SK-N-SH (cell line): ENCODE measurements around the gene SLC6A13. TPM values are rescaled to one million over a fixed set of nuclear protein-coding genes. Genes with fewer than 3 reads are reported as not detected.

Source experiments
- CTCF ChIA-PET: fragments of 300-600, 350-600 bp; formaldehyde crosslinking; extraction: SDS; loops from one replicate; lab custom pipeline; 2021; lab: Yijun Ruan, JAX
- POLR2A ChIA-PET: fragments of 350-600 bp; sonication (Branson Sonifier 250); formaldehyde crosslinking; extraction: SDS; loops from one replicate; lab custom pipeline; 2020; ENCODE audit warnings: antibody characterized with exemption, inconsistent platforms; lab: Yijun Ruan, JAX
- DNase-seq: peaks from one replicate; pipeline ENCODE4 v3.0.0; 2012
- H2AFZ ChIP-seq: fragments of 200-600 bp; sonication (generic); 2 replicates; pipeline ENCODE4 v1.8.1; 2016; ENCODE audit warnings: antibody characterized with exemption, mild to moderate bottlenecking, low read depth
- H3F3A ChIP-seq: fragments of 200-600 bp; sonication (generic); replicated peaks from 2 replicates; pipeline ENCODE3; 2016; ENCODE audit warnings: antibody characterized with exemption, mild to moderate bottlenecking; ENCODE audit not compliant: insufficient read depth
- H3K27ac ChIP-seq, 2 experiments: fragments of 200-500 bp in 1 of 2; fragments of 200-600 bp in 1 of 2; sonication (Bioruptor generic) in 1 of 2; sonication (generic), shearing (Covaris generic) in 1 of 2; 2 replicates each; pipeline versions ENCODE4 v1.5.1 to v1.6.1; 2014 to 2016; ENCODE audit warnings: low read depth in 2 of 2, inconsistent platforms in 1 of 2, low read length in 1 of 2, mild to moderate bottlenecking in 1 of 2, mixed read lengths in 1 of 2
- H3K27me3 ChIP-seq: fragments of 200-600 bp; sonication (generic), shearing (Covaris generic); 2 replicates; pipeline ENCODE4 v1.6.1; 2016; ENCODE audit warnings: mixed run types; ENCODE audit not compliant: insufficient read depth
- H3K36me3 ChIP-seq, 2 experiments: fragments of 200-500 bp in 1 of 2; fragments of 200-600 bp in 1 of 2; sonication (Bioruptor generic) in 1 of 2; sonication (generic) in 1 of 2; replicated peaks in 1 of 2; 2 replicates each; pipeline versions ENCODE3 to v1.5.1; 2014 to 2016; ENCODE audit warnings: low read length in 1 of 2, mild to moderate bottlenecking in 1 of 2; ENCODE audit not compliant: insufficient read depth in 2 of 2, control insufficient read depth in 1 of 2
- H3K4me1 ChIP-seq, 2 experiments: fragments of 200-500 bp in 1 of 2; fragments of 200-600 bp in 1 of 2; sonication (Bioruptor generic) in 1 of 2; sonication (generic), shearing (Covaris generic) in 1 of 2; 2 replicates each; pipeline versions ENCODE4 v1.5.1 to v1.6.1; 2014 to 2016; ENCODE audit warnings: low read depth in 1 of 2, low read length in 1 of 2, mixed run types in 1 of 2; ENCODE audit not compliant: insufficient read depth in 2 of 2, control insufficient read depth in 1 of 2
- H3K4me2 ChIP-seq: fragments of 200-600 bp; sonication (generic), shearing (Covaris generic); 2 replicates; pipeline ENCODE4 v1.6.1; 2017; ENCODE audit warnings: mixed run types
- H3K4me3 ChIP-seq, 2 experiments: fragments of 200-500 bp in 1 of 2; fragments of 200-600 bp in 1 of 2; sonication (Bioruptor generic) in 1 of 2; sonication (generic), shearing (Covaris generic) in 1 of 2; 2 replicates each; pipeline versions ENCODE4 v1.5.1 to v1.8.1; 2014 to 2016; ENCODE audit warnings: low read depth in 2 of 2, inconsistent platforms in 1 of 2, low read length in 1 of 2, mild to moderate bottlenecking in 1 of 2, mixed read lengths in 1 of 2, moderate library complexity in 1 of 2
- H3K79me2 ChIP-seq: fragments of 200-600 bp; sonication (generic); 2 replicates; pipeline ENCODE4 v1.8.1; 2017; ENCODE audit warnings: mild to moderate bottlenecking; ENCODE audit not compliant: insufficient read depth
- H3K9ac ChIP-seq: fragments of 200-600 bp; sonication (generic); 2 replicates; pipeline ENCODE4 v1.6.1; 2017; ENCODE audit warnings: mixed run types
- H3K9me2 ChIP-seq: fragments of 200-600 bp; sonication (generic); 2 replicates; pipeline ENCODE4 v1.6.1; 2017; ENCODE audit warnings: mixed run types
- H3K9me3 ChIP-seq: fragments of 200-600 bp; sonication (generic); 2 replicates; pipeline ENCODE4 v1.6.1; 2017; ENCODE audit warnings: mixed run types, mild to moderate bottlenecking, moderate library complexity
- H4K20me1 ChIP-seq: fragments of 200-600 bp; sonication (generic); 2 replicates; pipeline ENCODE4 v1.6.1; 2017; ENCODE audit warnings: mild to moderate bottlenecking, mixed run types; ENCODE audit not compliant: insufficient read depth
- CHD2 ChIP-seq: fragments of 150-350 bp; IDR thresholded peaks from 2 replicates; pipeline ENCODE4 v1.6.1; 2018; ENCODE audit warnings: low read length; ENCODE audit not compliant: partially characterized antibody
- CTCF ChIP-seq: fragments of 200-600 bp; sonication (generic); IDR thresholded peaks from 2 replicates; pipeline ENCODE4 v1.6.1; 2017; ENCODE audit warnings: antibody characterized with exemption, mild to moderate bottlenecking, moderate library complexity
- ELF1 ChIP-seq: IDR thresholded peaks from 2 replicates; pipeline ENCODE4 v1.4.0; 2012
- EP300 ChIP-seq, 2 experiments: IDR thresholded peaks; 2 replicates each; pipeline versions ENCODE4 v1.4.0 to v1.6.1; 2012; ENCODE audit warnings: borderline replicate concordance in 1 of 2, low read depth in 1 of 2, low read length in 1 of 2
- EZH2phosphoT487 ChIP-seq: fragments of 200-600 bp; sonication (generic); IDR thresholded peaks from 2 replicates; pipeline ENCODE4 v1.6.1; 2017; ENCODE audit warnings: low read depth, mixed run types, mild to moderate bottlenecking, antibody characterized with exemption, moderate library complexity, borderline replicate concordance
- FOSL2 ChIP-seq: IDR thresholded peaks from 2 replicates; pipeline ENCODE4 v1.4.0; 2012; ENCODE audit warnings: low read depth, mild to moderate bottlenecking, moderate library complexity, borderline replicate concordance
- FOXJ3 ChIP-seq: sonication (generic); formaldehyde crosslinking; IDR thresholded peaks from 2 replicates; pipeline ENCODE4 v1.5.1; 2020; ENCODE audit warnings: mild to moderate bottlenecking, missing genetic modification reagents
- FOXM1 ChIP-seq: IDR thresholded peaks from 2 replicates; pipeline ENCODE4 v1.4.0; 2012; ENCODE audit warnings: low read depth, mild to moderate bottlenecking
- IRF3 ChIP-seq: fragments of 150-350 bp; IDR thresholded peaks from 2 replicates; pipeline ENCODE4 v1.6.1; 2016; ENCODE audit warnings: mild to moderate bottlenecking, low read depth, low read length
- JUND ChIP-seq: IDR thresholded peaks from 2 replicates; pipeline ENCODE4 v1.4.0; 2012
- MEF2A ChIP-seq: IDR thresholded peaks from 2 replicates; pipeline ENCODE4 v1.4.0; 2012; ENCODE audit warnings: low read depth, borderline replicate concordance
- NRF1 ChIP-seq: IDR thresholded peaks from 2 replicates; pipeline ENCODE4 v1.6.1; 2012; ENCODE audit warnings: low read depth, mild to moderate bottlenecking, low read length
- RCOR1 ChIP-seq: fragments of 150-350 bp; IDR thresholded peaks from 2 replicates; pipeline ENCODE4 v1.6.1; 2017; ENCODE audit warnings: antibody characterized with exemption, low read length
- RFX5 ChIP-seq: IDR thresholded peaks from 2 replicates; pipeline ENCODE4 v1.6.1; 2012; ENCODE audit warnings: mild to moderate bottlenecking, improper control_type of control experiment, low read length
- TAF1 ChIP-seq: IDR thresholded peaks from 2 replicates; pipeline ENCODE4 v1.6.1; 2012; ENCODE audit warnings: low read depth, mild to moderate bottlenecking, low read length, moderate library complexity, borderline replicate concordance
- TEAD4 ChIP-seq: IDR thresholded peaks from 2 replicates; pipeline ENCODE4 v1.4.0; 2012; ENCODE audit warnings: mild to moderate bottlenecking, borderline replicate concordance; ENCODE audit not compliant: insufficient read depth
- USF2 ChIP-seq: fragments of 150-350 bp; IDR thresholded peaks from 2 replicates; pipeline ENCODE4 v1.6.1; 2017; ENCODE audit warnings: antibody characterized with exemption, low read length, low read depth, borderline replicate concordance
- YY1 ChIP-seq: IDR thresholded peaks from 2 replicates; pipeline ENCODE4 v1.4.0; 2012; ENCODE audit warnings: low read depth, mild to moderate bottlenecking
- ZBTB33 ChIP-seq: IDR thresholded peaks from 2 replicates; pipeline ENCODE4 v1.4.0; 2012; ENCODE audit warnings: low read depth, borderline replicate concordance
- WGBS: methylation state at CpG from one replicate; pipeline ENCODE4 v1.1.6; 2017; ENCODE audit warnings: low lambda C conversion rate; 5-methylcytosine and 5-hydroxymethylcytosine counted together
- polyA plus RNA-seq, 3 experiments: library from polyadenylated mRNA; depleted of rRNA; stranded (reverse); fragments of >200 nt; gene quantifications; 2 replicates each; pipeline ENCODE4 v1.2.3, GENCODE V29; 2012

SLC6A13 gene
- polyA plus RNA-seq, 1 of the 3 experiments (the other 2 are of a cell fraction), result 0.05 TPM

GRCh38 chr12:227286-227915, 35.2 kb downstream of the SLC6A13 start:
- WGBS, result 42% methylated on average over 7 of the region's 7 CpGs
- Histone ChIP-seq H3K9me2 (no peaks in the 10 kb centered on the region), H3K27ac (no peak overlapping the region), H3K79me2 (no peaks in the 10 kb centered on the region), H3K9me3 (no peaks in the 10 kb centered on the region), H3K36me3 (no peaks in the 10 kb centered on the region), H3K27me3 (peaks cover 5% of the 10 kb centered on the region; the same call in 1 of the 2 replicates), H2AFZ (no peak overlapping the region), H3K4me3 (no peak overlapping the region), H3K4me2 (no peak overlapping the region), H3F3A (no peaks in the 10 kb centered on the region), H4K20me1 (no peaks in the 10 kb centered on the region), H3K4me1 (no peaks in the 10 kb centered on the region; a peak in 1 of 4 replicates), H3K9ac (no peak overlapping the region)
- no peak for TF ChIP-seq FOSL2
- TF ChIP-seq YY1, result no peak
- no peak for TF ChIP-seq RFX5
- TF ChIP-seq IRF3, result no peak
- TF ChIP-seq FOXJ3 (CRISPR knock-in tag), result no peak
- TF ChIP-seq ZBTB33, result no peak
- no peak for TF ChIP-seq ELF1
- TF ChIP-seq USF2, result no peak
- TF ChIP-seq NRF1, result no peak
- no peak for TF ChIP-seq JUND
- TF ChIP-seq FOXM1, result no peak
- TF ChIP-seq TAF1, result no peak
- TF ChIP-seq MEF2A, result no peak
- no peak for TF ChIP-seq RCOR1
- TF ChIP-seq CHD2, result no peak
- TF ChIP-seq EP300 (IDR thresholded peaks at IDR 0.05; ENCODE audit: borderline replicate concordance in 1 of 2, low read depth in 1 of 2, low read length in 1 of 2), result no peak
- TF ChIP-seq CTCF, result no peak
- TF ChIP-seq TEAD4, result no peak
- no peak for TF ChIP-seq EZH2phosphoT487
- CTCF ChIA-PET, result interaction anchor here (1.3 to 1.5 kb wide), 2 partner anchors 7 to 11 kb away, joined by 3 read pairs; no protein-coding TSS in a partner anchor
- no peak for DNase-seq
- POLR2A ChIA-PET, result no interaction called here
